Measurements from ENCODE around the gene CAPN12.

The CAPN12 gene

DNA sequence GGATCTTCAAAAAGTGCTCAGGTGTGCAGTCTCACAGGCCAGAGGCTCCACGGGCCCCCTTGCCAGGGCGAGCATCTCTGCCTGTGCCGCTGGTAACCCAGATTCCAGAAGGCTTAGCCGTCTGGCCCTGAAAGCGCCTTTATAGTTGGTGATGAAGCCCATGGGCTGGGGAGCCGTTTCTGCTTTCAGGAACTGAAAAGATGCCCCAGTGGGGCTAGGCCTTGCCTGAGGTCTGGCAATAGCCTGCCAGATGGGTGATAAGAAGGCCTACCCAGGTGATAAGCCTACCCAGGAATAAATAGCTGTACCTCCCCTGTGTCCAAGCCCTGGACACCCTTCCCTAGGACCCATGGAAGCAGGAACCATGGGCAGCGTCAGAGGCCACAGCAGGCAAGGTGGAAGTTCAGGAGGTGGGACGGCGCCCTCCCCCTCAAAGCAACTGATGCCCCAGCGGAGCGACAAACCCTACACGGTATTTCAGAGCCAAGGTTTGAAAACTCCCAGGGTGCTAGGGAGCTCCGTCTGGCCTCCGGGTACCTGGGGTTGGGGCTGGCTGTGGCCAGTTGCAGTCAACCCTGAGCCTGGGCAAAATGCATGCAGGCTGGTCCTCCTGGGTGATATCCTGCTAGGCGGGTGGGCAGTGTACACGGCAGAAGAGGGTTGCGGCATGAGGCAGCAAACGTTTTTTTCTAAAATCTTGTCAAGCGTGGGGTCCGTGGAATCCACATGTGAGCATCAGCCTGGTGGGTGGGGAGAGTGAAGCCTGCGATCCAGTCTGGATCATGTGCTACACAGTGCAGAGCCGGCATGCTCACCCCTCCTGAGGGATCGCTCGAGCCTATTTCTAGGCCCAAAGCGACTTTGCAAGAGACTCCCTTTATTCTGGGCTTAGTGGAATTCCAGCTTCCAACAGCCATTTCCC, 51.6 kb downstream of the CAPN12 start:
- DNase-seq: no peak

GRCh38 chr19:38691938-38692457, 52.3 kb downstream of the CAPN12 start:
- DNase-seq: no peak

DNA sequence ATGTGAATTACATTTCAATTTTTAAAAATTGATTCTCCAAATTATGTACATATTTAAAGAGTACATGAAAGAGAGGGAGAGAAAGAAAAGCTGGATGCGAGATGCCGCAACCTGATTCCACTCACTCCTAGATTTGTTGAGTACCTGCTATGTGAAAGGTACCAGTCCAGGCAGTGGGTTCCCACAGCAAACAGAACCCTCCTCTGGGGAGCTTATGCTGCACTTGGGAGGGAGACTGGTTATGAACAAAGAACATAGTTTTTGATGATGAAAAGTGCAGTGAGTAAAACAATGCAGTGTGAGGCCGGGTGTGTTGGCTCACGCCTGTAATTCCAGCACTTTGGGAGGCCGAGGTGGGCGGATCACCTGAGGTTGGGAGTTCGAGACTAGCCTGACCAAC, 53.4 kb downstream of the CAPN12 start:
- DNase-seq: no peak

DNA sequence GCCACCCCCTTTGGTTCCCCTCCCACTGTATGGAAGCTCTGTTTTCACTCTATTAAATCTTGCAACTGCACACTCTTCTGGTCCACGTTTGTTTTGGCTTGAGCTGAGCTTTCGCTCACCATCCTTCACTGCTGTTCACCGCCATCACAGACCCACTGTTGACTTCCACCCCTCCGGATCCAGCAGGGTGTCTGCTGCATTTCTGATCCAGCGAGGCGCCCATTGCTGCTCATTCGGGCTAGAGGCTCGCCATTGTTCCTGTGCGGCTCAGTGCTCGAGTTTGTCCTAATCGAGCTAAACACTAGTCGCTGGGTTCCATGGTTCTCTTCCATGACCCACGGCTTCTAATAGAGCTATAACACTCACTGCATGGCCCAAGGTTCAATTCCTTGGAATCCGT, 54.1 kb downstream of the CAPN12 start:
- no peak for DNase-seq

DNA sequence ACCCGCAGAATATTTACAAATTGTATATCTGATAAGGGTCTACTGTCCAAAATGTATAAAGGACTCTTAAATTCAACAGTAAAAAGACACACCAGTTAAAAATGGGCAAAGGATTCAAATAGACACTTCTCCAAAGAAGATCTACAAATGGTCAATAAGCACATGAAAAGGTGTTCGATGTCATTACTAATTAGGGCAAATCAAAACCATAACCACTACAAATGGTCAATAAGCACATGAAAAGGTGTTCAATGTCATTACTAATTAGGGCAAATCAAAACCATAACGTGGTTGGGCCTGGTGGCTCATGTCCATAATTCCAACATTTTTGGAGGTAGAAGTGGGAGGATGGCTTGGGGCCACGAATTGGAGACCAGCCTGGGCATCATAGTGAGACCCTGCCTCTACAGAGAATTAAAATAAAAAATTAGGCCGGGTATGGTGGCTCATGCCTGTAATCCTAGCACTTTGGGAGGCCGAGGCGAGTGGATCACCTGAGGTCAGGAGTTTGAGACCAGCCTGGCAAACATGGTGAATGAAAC, 56.4 kb downstream of the CAPN12 start:
- DNase-seq: no peak

DNA sequence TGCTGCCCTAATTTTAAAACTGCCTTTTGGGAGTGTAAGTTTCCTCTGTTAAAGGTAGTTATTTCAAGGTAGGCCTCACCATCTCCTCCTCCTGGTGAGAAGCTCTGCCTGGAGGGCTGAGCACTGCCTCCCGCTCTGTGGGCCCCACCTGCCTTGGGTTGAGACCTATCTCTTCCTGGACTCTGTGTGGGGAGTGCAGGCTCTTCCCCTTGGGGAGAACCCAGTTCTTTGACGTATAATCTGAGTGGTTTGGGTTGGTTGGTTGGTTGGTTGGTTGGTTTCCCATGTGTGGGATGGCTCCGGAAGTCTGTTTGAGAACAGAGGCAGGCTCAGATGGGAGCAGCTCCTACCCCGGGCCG, 57.8 kb downstream of the CAPN12 start:
- DNase-seq: peak; percentile 41

DNA sequence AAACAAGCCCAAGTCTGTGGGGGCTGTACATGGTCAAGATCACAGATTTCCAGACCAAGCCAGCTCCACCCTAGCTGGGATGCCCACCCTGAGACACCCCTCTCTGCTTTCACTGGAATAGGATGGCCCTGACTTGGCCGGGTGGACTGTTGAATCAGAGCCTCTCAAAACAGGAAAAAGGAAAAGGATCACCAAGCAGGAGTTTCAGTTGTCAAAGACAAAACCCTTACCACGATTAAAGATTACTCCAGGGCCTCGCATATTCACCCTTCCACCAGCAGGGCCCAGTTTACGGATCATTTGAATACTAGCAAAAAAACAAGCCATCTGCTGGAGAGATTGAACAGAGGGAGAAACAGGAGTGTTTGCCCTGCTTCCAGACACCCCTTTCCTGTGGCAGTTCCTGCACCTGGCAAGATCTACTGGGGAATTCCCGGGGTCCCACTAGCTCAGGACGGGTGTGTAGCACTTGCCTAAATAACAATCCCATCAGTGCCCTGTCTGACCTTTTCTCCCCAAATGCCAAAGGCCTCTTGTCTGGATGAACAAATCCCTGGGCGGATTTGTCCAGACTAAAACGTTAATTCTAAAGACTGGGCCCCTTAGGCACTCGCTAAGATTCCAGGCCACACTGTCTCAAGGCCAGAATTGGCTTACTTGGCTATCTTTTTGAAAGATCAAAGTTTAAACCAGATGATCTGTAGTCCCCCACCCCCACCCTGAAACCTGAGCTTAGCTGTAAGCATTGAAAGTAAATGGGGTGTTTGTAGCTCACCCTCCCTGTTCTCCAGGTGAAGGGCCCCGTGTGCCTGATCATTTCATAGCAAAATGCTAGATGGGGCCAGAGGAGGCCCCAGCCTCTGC, 58.4 kb downstream of the CAPN12 start:
- no peak for DNase-seq

DNA sequence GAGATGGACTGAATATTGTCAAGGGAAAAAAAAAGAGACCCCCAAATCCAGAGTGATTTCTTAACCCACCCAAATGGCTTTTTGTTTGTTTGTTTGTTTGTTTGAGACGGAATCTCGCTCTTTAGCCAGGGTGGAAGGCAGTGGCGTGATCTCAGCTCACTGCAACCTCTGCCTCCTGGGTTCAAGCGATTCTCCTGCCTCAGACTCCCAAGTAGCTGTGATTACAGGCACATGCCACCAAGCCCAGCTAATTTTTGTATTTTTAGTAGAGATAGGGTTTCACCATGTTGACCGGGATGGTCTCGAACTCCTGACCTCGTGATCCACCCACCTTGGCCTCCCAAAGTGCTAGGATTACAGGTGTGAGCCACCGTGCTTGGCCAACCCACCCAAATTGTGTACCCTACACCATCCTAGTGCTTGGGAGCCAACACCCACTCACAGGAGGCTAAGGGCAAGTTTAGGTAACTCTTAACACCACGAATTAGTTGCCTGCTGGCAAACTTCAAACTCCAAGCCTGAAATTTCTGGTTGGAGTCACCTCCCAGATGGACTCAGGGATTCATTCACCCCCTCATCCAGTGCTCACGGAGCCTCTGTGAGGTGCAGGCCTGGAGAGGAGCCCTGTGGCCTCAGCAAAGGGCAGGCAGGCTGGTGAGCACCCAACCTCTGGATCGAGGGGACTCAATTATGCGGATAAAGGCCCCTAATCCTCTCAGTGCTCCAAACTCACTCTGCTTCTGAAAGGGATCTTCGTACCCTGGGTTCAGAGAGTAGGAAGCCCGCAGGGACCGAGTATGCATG, 59.2 kb downstream of the CAPN12 start:
- no peak for DNase-seq

DNA sequence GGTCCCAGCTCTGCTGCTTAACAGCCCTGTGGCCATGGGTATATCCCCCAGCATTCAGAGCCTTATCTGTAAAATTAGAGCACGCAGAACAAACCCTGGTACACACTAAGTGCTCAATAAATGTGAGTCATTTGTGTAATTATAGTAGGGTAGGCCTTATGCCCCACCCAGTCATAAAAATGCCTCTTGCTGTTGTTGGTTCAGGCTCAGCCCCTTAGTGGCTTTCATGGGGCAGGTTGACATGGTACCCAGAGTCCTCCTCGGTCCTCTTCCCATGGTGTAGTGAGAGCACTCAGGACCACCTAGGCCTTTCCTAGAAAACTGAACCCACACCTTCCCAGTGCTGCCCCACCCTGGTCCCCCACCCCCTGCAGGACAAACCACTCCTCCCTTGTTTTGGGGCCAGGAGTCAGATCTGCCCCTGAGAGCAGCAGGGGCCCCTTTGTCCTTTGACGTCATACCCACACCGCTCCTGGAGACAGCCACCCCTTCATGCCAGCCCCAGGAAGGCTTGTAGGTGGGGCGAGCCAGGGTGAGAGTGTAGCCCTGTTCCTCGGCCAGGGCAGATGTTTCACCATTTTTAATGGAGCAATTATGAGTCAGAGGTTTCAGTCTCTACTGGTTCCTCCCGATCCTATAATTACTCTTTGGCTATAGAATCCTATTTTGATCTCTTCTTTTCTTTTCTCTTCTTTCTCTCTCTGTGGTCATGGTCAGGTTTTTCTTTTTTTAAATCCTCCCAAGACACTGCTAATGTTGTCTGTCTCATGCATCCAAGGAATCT, 60.0 kb downstream of the CAPN12 start:
- DNase-seq: no peak

DNA sequence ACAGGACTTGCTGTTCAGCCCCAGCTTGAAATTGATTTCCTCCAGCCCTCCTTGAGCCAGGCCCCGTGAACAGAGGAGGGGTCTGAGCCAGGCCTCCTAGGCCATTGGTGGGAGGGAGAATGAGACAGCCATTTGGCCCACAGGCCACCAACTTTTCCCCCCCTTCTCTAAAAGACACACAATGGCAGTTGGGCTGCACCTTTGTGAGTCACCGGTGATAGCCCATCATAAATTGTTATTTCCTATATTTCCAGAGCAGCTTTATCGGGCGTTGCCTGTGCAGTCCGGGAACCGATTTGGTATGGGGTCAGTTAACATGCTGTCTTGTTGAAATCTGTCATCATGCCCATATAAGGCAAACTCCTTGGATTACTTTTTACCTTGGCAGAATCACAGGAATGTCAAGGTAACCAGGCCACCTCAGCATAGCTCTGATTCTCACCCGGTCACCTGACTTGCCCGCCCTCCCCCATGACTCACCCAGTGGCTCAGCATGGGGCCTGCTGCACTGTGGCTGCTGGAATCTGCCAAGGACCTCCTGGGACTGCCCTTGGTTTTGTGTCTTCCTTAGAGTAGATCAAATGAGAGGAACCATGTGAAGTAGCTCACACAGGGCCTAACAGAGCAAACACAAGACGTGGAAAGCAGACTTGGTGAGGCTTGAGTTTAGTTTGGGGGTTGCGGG, 60.7 kb downstream of the CAPN12 start:
- peak; percentile 65 for DNase-seq

DNA sequence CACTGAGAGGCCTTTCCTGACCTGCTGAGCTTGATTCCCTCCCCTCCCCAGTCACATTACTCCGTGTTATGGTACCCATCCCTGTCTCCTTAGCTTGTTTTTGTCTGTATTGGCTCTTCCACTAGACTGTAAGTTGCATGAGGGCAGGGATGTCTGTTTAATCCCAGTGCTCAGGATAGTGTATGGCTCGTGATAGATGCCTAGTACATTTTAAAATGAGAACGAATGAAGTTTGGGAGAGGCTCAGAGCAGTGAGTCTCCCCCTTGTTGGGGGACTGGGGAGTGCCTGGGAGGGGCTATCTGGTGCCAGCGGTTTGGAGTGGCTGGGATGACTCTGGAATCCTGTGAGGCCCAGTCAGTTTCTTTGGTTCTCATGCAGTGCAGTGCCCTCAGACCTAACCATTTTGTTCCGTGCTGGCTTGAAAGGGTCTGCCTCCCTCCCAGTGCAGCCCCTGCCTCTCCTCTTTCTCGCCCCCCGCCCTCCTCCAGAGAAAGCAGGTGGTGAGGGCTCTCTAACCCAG, 61.3 kb downstream of the CAPN12 start:
- no peak for DNase-seq

DNA sequence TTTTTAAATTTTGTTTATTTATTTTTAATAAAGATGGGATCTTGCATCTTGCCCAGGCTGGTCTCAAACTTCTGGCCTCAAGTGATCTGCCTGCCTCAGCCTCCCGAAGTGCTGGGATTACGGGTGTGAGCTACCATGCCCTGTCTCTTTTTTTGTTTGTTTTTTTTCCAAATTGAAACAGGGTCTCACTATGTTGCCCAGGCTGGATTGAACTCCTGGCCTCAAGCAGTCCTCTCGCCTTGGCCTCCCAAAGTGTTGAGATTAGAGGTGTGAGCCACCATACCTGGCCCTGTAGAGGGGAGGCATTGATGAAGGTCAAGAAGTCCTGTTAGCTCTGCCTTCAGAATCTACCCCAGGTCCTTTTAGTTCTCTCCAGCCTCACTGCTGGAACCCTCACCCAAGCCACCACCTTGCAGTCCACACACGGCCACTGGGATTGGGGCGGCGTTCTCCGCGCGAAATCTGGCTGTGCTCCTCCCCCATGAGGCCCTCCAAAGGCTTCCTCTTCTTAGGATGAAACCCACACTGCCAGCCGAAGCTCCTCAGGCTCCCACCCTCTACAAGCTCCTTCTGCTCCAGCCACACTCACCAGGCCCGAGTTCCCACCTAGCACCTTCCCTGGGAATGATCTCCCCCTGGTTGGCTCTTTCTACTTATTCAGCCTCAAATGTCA, 61.9 kb downstream of the CAPN12 start:
- DNase-seq: no peak

Measured in stimulated activated naive CD4-positive, alpha-beta T cell treated with Interleukin-2 at 50 U/mL for 16 hours (primary cell).